IMR-90 (cell line): ENCODE data around the gene MYO9A.

ENCODE experiments used
- BHLHE40 ChIP-seq: fragments of 150-350 bp; IDR thresholded peaks from 2 replicates; pipeline ENCODE4 v1.6.1; 2016; ENCODE audit warnings: mild to moderate bottlenecking, low read depth, low read length
- CEBPB ChIP-seq: IDR thresholded peaks from 2 replicates; pipeline ENCODE4 v1.6.1; 2012; ENCODE audit warnings: low read depth, low read length, improper control_type of control experiment
- FOS ChIP-seq: fragments of 150-350 bp; IDR thresholded peaks from 2 replicates; pipeline ENCODE4 v1.6.1; 2016; ENCODE audit warnings: low read depth, low read length
- POLR2A ChIP-seq: IDR thresholded peaks from 2 replicates; pipeline ENCODE4 v1.6.1; 2012; ENCODE audit warnings: mild to moderate bottlenecking, low read depth, low read length
- RFX5 ChIP-seq: IDR thresholded peaks from 2 replicates; pipeline ENCODE4 v1.8.0; 2012; ENCODE audit warnings: low read depth, mild to moderate bottlenecking, low read length, moderate library complexity
- SMC3 ChIP-seq: fragments of 150-350 bp; IDR thresholded peaks from 2 replicates; pipeline ENCODE4 v1.6.1; 2016; ENCODE audit warnings: low read depth, mild to moderate bottlenecking, antibody characterized with exemption, low read length, moderate library complexity
- TF ChIP-seq, protein P1 (sequence below): conservative IDR thresholded peaks from 2 replicates; pipeline ENCODE4 v1.5.1; 2012; ENCODE audit warnings: mild to moderate bottlenecking, low read depth, low read length, improper control_type of control experiment

DNA sequence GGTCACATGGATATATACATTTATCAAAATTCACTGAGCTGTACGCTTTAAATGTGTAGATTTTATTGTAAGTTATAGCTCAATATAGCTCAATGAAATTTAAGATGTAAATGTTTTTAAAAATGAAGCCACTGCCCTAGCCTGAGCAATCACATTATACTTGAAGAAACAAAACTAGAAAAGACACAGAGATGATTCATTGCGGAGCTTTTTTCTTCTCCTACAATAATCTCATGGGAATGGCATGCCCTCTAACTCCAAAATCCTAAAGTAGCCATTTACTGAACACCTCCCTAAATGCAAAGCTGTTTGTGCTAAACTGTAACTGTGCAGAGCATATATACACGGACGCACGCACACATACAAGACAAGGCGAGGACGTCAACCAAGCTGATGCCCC lies 84.2 kb downstream of the MYO9A start:
- TF ChIP-seq, protein P1, sequence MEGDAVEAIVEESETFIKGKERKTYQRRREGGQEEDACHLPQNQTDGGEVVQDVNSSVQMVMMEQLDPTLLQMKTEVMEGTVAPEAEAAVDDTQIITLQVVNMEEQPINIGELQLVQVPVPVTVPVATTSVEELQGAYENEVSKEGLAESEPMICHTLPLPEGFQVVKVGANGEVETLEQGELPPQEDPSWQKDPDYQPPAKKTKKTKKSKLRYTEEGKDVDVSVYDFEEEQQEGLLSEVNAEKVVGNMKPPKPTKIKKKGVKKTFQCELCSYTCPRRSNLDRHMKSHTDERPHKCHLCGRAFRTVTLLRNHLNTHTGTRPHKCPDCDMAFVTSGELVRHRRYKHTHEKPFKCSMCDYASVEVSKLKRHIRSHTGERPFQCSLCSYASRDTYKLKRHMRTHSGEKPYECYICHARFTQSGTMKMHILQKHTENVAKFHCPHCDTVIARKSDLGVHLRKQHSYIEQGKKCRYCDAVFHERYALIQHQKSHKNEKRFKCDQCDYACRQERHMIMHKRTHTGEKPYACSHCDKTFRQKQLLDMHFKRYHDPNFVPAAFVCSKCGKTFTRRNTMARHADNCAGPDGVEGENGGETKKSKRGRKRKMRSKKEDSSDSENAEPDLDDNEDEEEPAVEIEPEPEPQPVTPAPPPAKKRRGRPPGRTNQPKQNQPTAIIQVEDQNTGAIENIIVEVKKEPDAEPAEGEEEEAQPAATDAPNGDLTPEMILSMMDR = no peak
- TF ChIP-seq POLR2A = no peak
- no peak for TF ChIP-seq CEBPB
- no peak for TF ChIP-seq RFX5
- TF ChIP-seq SMC3 = no peak
- no peak for TF ChIP-seq BHLHE40
- no peak for TF ChIP-seq FOS
